Myocyte (in vitro differentiated cells): ENCODE measurements around the gene LRFN5. TPM values are rescaled to one million over a fixed set of nuclear protein-coding genes. Genes with fewer than 3 reads are reported as not detected.
"Not testable (repeated sequence)": the region's sequence is repeated elsewhere in the genome, so short reads cannot be mapped to it uniquely, and the experiment has no call there.

ENCODE experiments used
- DNase-seq: peaks from one replicate; pipeline ENCODE4 v3.0.0-alpha.2; 2012; ENCODE audit warnings: low read depth
- total RNA-seq: library from RNA; depleted of rRNA; stranded (reverse); fragments of >200 nt; gene quantifications from 2 replicates; pipeline ENCODE4 v1.2.3, GENCODE V29; 2014

Gene LRFN5
- total RNA-seq, 1 donor from 2014 or later: not detected

DNA sequence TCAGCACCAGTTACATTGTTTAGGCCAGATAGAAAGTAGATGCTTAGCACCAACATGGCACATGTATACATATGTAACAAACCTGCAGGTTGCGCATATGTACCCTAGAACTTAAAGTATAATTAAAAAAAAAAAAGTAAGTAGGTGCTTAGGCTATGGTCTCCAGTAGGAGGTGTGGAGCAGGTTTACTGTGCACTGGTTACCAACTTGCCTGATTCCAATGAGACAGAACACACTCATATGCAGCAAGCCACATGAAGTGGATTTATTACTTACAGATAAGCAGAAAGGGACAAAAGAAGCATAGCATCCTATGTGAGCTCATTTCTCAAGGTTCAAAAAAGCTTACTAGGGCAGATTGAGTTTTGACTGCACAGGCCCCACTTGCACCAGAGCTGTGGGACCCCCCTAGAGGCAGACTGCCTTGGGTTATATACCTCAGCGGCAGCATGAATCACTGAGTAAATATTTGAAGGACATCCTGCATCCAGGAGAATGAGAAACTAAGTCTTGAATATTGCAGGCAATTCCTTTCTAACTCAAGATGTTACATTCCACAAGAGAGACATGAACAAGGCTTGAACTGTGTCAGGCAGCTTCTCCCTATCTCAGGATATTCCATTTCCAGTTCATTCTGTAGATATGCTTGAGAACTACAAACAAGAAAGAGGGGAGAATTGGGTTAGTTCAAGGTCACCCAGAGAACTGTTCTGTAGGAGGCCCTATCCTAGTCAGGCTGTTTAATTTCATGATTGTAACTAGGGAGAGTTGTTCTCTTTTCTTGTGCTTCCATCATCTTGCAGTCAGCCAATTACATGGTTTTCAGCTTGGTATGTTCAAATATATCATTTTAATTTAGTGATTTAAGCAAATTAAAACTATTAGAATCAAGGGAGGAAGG lies 30.1 kb downstream of the LRFN5 start:
- no peak for DNase-seq

DNA sequence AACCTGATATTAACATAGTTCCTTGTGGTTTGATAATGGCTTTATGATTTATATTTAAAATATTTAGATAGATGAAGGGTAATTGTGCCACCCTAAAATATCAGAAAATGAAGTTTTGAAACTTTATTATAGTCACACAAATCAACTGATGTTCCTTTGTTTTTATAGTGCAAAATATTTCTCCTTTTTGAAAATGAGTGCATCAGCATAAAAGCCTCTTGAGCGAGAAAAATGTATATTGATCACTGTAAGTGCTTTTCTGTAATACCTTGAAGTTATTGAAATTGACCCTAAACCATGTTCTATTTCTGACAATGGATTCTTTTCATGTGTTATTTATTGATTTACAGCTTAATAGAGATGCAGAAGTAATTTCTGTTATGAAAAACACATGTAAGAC lies 35.0 kb downstream of the LRFN5 start:
- no peak for DNase-seq

DNA sequence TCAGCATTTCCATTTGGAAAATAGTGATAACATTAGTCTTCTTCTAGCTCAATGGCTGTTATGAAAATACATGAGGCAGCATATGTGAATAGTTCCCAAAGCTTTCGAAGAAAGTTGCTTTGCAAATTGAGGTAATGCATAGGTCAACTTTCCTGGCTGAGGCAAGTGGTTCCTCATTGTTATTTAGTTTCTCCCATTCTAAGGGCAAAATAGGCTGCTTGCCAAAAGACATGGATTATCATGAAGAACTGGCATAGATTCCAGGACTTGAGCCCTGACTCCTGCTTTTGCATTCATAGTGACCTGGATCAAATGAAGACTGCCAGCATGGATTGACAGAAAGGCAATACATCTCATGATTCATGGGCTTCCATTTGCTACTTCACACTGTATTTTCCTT lies 35.7 kb downstream of the LRFN5 start:
- DNase-seq: no peak

DNA sequence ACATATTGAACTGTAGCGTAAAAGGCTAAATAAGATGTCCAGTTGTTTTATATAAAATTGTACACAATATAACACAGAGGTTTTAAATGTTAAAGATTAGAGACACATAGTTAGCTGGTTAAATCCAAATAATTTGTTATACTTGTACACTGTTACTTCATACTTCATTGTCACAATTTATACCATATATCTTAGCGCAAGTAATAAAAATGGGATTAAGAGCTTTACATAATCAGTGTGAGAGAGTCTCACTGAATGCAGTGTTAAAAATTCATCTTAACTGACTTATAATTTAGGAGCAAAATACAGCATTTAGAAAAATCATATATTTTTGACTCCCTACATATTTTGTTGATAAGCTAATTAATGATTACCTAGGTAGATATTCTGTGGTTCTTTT lies 36.1 kb downstream of the LRFN5 start:
- DNase-seq: no peak

DNA sequence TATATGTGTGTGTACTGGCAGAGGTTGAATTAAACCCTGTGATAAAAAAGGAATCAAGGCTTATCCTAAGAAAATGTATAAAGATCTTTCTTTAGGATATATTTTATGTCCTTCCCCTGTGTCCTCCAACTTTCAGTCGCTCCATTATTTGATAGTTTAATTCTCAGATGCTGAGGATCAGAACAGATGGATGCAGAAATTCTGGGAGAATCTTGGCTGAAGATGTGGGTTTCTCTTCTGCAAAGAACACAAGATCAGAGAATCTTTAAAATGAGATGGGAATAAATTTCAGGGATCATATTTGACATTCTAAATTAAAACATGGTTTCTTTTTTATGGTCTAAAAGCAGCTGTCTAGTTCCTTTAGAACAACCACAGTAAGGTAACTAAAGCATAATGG lies 37.9 kb downstream of the LRFN5 start:
- DNase-seq: no peak

DNA sequence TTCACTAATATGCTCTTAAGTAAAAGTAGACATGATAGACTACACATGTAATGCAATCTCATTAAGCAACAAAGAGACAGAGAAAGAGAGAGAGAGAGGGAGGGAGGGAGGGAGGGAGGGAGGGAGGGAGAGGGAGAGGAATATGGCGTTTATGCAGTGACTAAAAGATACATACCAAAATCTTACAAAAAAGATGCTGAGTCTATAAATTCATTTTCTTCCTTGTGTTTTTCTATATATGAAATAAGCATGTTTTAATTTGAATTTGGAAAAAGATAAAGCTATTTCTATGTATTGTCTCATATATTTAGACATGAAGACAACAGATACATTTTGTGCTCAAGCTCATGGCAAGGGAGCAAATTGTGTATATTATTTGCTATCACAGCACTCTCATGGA lies 44.1 kb downstream of the LRFN5 start:
- no peak for DNase-seq

DNA sequence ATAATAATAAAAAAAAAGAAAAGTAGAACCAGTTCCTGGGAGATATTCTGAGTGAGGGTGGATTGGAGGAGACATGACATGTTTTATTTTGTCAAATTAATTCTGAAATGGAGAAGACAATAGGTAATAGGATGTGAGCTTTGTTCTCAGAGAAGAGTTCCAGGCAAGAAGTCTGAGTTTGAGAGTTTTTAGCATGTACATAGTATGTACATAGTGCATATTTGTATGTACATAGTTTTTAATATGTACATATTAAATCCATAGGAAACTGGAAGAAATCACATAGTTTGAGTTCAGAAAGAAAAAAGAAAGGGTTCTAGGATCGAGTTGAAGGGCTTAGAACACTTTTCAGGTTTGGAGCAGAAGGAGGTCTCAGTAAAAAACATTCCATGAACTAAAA lies 47.5 kb downstream of the LRFN5 start:
- no peak for DNase-seq

DNA sequence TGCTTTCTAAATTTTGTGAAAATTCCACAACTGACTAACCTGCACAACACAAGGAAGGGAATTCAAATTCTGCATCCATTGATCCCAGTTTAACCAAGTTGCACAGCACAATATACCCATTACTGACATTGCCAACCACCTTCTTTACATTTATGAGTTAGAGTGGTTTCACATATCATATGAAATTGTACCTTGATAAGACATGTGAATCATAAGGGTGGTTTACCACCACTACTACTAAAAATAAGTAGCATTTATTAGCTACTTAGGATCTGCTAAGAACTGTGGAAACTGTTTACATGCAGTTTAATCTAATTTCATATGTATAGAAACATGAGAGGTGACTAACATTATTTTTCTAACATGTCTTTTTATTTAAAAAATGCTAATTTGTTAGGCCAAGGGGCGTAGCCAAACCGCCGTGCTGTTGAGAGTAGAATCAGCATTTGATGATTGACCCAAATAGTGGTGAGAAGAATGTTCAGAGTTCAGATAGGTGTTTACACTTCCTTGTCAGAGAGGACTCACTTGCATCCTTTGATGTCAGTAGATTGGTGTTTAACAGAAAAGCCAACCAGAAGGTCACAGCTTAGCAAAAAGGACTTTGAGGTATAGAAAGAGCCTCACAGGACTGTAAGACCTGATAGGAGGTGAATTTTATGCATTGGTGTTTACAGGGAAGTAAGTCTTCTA lies 56.2 kb downstream of the LRFN5 start:
- DNase-seq: no peak

DNA sequence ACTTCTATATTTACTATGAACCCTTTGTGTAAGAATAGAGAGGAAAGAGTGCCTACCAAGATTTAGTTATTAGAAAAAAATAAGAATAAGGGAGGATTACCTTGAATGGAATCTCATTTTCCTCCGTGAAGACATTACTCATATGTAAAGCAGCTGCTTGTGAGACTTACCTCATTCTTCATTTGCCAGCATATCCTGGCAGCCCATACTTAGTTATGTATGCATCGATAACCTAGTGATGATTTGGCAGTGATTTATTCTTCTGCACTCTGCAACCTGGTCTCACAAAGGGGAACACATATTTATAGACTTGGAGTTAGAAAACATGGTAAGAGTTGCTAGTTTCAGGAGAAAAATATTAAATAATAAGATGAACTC lies 56.8 kb downstream of the LRFN5 start:
- DNase-seq: no peak

DNA sequence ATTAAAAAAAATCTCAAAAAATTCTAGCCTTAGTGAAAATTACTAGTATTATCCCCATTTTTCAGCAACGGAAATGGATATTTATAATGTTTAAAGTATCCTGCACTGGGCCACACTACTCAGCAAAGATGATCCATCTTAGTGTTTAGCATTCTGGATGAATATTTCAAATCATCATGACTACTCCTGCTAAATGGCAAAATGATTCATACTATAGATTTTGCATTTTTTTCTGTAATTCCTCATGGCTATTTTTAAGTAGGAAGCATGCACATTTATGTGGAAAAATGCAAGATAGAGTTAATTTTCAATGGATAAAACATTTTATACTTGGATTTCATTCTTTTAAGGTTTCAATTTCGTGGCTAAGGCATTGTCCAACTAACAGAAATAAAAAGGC lies 59.6 kb downstream of the LRFN5 start:
- no peak for DNase-seq

DNA sequence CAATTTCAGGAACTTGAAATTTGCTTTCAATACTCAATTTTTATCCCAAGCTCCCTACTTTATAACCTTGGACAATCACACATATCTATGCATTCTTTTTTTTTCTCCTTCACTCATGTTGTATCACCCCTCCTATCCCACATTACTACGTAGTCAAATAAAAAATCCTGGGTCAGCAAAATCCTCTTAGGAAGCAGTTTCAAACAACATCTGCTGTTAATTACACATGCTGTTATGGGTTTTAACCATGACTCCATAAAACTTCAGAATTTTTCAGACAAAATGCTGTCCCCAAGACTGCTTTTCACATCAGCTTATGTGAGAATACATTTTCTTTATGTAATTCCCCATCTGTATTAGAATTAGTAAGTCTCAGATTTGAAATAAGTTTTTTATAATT lies 61.7 kb downstream of the LRFN5 start:
- DNase-seq: no peak

DNA sequence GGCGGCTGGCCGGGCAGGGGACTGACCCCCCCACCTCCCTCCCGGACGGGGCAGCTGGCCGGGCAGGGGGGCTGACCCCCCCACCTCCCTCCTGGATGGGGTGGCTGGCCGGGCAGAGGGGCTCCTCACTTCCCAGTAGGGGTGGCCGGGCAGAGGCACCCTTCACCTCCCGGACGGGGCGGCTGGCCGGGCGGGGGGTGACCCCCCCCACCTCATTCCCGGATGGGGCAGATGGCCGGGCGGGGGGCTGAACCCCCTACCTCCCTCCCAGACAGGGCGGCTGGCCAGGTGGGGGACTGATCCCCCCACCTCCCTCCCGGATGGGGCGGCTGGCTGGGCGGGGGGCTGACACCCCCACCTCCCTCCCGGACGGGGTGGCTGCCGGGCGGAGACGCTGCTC lies 66.9 kb downstream of the LRFN5 start:
- DNase-seq: not testable (repeated sequence)

DNA sequence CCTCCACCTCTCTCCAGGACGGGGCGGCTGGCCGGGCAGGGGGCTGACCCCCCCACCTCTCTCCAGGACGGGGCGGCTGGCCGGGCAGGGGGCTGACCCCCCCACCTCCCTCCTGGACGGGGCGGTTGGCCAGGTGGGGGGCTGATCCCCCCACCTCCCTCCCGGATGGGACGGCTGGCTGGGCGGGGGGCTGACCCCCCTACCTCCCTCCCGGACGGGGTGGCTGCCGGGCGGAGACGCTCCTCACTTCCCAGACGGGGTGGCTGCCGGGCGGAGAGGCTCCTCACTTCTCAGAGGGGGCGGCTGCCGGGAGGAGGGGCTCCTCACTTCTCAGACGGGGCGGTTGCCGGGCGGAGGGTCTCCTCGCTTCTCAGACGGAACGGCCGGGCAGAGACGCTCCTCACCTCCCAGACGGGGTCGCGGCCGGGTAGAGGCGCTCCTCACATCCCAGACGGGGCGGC lies 67.9 kb downstream of the LRFN5 start:
- not testable (repeated sequence) for DNase-seq

DNA sequence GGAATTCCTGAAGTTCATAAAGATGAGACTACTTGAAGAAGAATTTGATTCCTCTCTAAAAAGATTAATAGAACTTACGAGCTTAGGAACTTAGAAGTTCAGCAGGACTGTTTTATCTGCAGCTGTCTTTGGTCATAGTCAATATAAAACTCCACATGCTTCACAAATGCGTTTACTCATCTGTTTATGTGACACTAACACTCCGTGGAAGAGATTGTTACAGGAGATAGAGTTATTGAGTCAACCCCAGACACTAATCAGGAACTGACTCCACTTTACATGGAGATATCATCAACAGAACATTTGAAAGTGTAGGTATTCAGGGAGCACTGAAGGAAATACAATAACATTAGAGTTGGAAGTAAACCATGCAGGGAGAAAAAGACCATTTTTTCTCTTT lies 92.8 kb downstream of the LRFN5 start:
- DNase-seq: no peak

DNA sequence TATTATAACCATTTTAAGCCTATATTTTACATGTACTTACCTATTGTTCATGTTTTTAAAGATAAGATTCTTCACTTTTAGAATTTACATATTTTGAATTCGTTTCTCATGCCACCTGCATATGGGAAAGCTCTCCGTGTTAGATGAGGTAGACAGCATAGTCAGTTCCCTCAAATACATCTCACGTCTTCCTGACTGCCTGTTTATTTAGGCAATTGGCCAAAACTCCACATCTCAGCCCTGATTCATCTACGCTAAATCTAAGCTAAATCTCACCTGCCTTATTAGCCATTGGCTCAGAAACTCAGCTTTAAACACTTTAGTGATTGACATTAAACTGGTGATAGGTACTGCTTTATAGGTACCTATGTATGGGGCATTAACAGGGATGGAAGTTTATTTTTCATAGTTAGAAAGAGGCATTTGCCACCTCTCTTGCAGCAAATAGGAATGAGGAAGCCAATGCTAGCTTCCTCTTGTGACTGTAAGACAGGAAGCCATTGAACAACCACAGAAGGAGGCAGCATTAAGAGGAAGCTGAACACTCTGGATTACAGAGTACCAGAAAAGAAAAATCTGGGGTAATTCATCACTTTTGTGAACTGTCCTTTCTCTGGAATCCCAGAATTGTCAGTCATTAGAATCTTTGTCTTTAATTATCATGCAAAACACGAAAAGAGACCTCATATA lies 111.9 kb downstream of the LRFN5 start:
- DNase-seq: no peak

DNA sequence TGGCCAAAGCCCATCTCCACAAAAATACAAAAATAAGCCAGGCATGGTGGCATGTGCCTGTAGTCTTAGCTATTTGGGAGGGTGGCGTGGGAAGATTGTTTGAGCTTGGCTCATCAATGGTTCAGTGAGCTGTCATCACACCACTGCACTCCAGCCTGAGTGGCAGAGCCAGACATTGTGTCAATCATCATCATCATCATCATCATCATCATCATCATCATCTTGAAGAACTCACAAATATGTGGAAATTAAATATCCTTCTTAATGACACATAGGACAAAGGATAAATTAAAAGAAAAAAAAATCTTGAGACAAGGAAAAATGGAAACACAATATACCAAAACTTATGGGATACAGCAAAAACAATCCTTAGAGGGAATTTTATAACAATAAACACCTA lies 132.5 kb downstream of the LRFN5 start:
- DNase-seq: no peak

DNA sequence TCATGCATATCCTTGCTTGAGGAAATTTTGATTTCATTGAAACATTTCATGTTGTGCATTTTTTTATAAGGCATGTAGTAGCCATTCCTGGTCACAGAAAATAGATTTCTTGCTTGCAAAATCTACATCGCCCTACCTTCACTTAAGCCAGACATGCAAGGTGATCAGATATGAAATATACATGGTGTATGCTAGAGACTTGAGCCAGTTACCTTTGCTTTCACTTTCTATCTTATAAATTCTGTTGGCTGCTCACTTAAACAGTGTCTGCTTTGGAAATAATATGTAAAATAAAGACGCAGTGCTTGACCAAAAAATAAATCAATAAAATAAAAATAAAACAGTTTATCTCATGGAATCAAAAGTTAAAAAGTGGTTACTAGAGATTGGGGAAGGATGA lies 136.5 kb downstream of the LRFN5 start:
- DNase-seq: no peak

DNA sequence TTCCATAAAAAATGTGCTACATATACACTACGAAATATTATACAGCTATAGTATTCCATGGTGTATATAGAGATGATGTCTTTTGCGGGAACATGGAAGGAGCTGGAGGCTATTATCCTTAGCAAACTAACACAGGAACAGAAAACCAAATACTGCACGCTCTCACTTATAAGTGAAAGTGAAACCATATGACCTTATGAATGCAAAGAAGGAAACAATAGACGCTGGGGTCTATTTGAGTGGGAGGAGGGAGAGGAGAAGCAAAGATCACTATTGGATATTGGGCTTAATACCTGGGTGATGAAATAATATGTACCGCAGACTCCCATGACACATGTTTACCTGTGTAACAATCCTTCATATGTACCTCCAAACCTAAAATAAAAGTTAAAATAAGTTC lies 142.8 kb downstream of the LRFN5 start:
- no peak for DNase-seq

DNA sequence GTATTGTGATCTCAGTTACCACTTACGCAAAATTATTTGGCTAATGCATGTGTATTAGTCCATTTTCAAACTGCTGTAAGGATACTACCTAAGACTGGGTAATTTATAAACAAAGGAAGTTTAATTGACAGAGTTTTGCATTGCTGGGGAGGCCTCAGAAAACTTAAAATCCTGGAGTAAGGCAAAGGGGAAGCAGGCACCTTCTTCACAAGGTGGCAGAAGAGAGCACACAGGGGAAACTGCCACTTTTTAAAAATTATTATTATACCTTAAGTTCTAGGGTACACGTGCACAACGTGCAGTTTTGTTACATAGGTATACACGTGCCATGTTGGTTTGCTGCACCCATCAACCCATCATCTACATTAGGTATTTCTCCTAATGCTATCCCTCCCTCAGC lies 143.9 kb downstream of the LRFN5 start:
- not testable (repeated sequence) for DNase-seq

DNA sequence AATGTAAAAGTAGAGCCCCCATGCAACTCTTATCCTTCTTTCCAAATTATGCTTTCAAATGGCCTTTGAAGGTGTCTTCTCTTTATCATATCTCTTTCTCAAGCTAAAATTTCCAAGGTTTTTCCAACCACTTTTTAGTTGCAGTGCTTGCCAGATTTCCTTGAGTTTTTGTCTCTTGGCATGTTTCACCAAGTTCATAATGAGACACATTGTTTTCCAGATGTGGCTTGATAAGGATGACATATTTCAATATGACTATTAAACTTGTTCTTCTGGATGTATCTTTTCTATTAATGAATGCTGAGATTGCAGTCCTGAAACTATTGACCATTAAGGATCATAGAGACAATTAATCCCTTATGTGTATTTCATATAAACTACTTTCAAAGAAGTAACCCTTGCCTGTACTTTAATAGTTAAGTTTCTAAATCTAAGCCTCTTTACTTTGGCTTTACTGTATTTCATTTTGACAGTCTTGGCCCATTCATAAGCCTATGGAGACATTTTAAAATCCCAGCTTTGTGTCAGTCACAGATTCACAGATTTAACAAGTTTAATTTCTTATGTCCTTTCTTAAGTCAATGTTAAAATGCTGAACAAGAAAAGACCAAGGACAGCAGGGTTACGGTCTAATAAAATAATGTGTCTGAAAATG lies 151.5 kb downstream of the LRFN5 start:
- DNase-seq: no peak

DNA sequence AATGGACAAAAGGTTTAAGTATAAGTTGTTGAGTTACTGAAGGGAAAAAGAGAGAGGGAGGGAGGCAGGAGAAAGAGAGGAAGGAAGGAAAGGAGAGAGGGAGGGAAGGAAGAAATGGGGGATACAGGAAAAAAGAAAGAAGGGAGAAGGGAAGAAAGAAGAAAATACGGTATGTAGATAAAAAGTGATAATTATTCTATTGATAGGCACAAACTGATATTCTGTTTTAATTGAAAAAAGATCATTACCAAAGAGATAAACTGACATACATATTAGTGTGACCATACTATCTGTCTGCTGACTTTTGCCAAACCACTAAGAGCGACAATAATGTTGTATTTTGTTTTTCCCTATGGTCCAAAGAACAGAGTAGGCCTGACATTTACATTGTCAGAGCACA lies 154.5 kb downstream of the LRFN5 start:
- DNase-seq: no peak

DNA sequence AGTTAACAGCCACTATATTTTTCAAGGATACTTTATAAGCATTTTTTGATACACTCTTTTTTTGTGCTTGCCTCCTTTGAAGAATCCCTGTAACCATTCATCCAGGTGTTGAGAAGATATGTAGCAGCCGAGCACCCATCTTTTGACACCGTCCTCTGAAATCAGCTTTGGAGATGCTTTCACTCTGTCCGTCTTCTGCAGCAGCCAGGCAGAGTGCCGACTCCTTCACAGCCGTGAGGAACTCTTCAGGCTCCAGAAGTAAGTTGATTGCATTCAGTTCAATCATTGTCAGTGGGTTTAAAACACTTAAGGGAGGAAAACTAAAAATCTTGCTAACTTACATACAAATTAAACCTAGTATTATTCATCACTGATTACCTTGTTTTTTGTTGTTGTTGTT lies 160.1 kb downstream of the LRFN5 start:
- no peak for DNase-seq
